ENCODE data around the gene SFXN5. TPM values are rescaled to one million over a fixed set of nuclear protein-coding genes. Genes with fewer than 3 reads are reported as not detected.
A peak's percentile ranks its signal among the peaks of the same experiment; 100 is the strongest.

SFXN5 gene
- total RNA-seq, 1 donor from 2014 or later, result 21.8 TPM

- no peak for DNase-seq (ENCODE audit: low read depth, low spot score)
- no peaks in the 10 kb centered on the region for H3K9me3 Mint-ChIP-seq
- TF ChIP-seq, protein P1, sequence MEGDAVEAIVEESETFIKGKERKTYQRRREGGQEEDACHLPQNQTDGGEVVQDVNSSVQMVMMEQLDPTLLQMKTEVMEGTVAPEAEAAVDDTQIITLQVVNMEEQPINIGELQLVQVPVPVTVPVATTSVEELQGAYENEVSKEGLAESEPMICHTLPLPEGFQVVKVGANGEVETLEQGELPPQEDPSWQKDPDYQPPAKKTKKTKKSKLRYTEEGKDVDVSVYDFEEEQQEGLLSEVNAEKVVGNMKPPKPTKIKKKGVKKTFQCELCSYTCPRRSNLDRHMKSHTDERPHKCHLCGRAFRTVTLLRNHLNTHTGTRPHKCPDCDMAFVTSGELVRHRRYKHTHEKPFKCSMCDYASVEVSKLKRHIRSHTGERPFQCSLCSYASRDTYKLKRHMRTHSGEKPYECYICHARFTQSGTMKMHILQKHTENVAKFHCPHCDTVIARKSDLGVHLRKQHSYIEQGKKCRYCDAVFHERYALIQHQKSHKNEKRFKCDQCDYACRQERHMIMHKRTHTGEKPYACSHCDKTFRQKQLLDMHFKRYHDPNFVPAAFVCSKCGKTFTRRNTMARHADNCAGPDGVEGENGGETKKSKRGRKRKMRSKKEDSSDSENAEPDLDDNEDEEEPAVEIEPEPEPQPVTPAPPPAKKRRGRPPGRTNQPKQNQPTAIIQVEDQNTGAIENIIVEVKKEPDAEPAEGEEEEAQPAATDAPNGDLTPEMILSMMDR (conservative IDR thresholded peaks at IDR 0.05), result no peak
- peaks cover 4% of the 10 kb centered on the region for H3K27me3 Mint-ChIP-seq (ENCODE audit: low read depth)
- H3K36me3 Mint-ChIP-seq (ENCODE audit: low read depth), result no peaks in the 10 kb centered on the region
- H3K4me3 Mint-ChIP-seq, result peak overlapping the region; percentile 48
- no peak overlapping the region for H3K27ac Mint-ChIP-seq (ENCODE audit: unreplicated experiment)
- peaks cover 3% of the 10 kb centered on the region for H3K4me1 Mint-ChIP-seq
Measured at GRCh38 chr2:72921853-72922252, 149.7 kb downstream of the SFXN5 start.

GRCh38 chr2:72921088-72921851 lies 150.2 kb downstream of the SFXN5 start:
- Mint-ChIP-seq H3K27me3 (ENCODE audit: low read depth) (peaks cover 9% of the 10 kb centered on the region), H3K27ac (ENCODE audit: unreplicated experiment) (no peak overlapping the region), H3K36me3 (ENCODE audit: low read depth) (no peaks in the 10 kb centered on the region), H3K9me3 (no peaks in the 10 kb centered on the region), H3K4me1 (peaks cover 4% of the 10 kb centered on the region), H3K4me3 (no peak overlapping the region)
- no peak for DNase-seq (ENCODE audit: low read depth, low spot score)
- TF ChIP-seq, protein P1 (conservative IDR thresholded peaks at IDR 0.05), result no peak

GRCh38 chr2:72920318-72921087 lies 151.0 kb downstream of the SFXN5 start:
- Mint-ChIP-seq H3K36me3 (ENCODE audit: low read depth) (no peaks in the 10 kb centered on the region), H3K9me3 (no peaks in the 10 kb centered on the region), H3K27me3 (ENCODE audit: low read depth) (peaks cover 16% of the 10 kb centered on the region), H3K4me1 (peaks cover 4% of the 10 kb centered on the region), H3K4me3 (peak overlapping the region; percentile 73), H3K27ac (ENCODE audit: unreplicated experiment) (no peak overlapping the region)
- TF ChIP-seq, protein P1 (conservative IDR thresholded peaks at IDR 0.05), result no peak
- DNase-seq (ENCODE audit: low read depth, low spot score), result peak; percentile 23

DNA sequence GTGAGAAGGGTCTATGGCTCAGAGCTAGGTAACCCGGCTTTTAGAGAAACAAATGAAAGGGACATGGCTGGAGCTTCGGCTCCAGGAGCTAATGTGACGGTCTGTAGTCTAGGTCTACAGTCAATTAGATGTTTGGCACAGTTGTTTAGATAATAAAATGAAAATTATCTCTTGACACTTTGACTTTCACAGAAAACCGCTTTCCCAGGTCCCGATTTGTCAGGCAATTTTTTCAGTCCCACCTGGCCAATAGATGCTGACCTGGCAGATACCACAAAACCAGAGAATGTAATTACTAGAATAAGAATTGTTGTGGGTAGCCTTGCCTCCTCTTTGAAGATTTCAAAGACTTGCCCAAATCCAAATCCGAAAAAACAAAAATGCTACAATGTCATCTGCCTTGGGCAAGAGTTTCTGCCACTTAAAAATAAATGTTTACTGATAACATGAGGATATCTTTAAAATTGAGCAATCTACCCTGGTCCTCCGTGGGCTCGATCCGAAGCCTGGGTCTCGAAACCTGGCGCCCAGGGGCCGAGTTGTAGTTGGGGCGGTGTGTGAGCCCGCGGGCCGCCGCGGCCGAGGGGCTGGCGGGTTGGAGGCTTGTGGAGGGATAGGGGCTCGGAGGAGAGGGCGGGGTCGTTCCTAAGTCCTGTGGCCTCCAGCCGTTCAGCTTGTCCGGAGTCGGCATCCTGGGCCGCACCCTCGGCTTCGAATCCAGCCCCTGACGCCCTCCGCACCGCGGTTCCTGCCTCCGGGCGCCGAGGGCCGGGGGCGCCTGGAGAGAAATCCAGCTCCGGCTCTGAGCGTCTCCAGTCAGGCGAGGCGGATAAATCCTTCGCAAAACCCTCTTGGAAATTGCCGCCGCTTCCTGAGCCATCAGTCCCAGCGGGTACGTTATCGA lies 151.8 kb downstream of the SFXN5 start:
- peaks cover 6% of the 10 kb centered on the region for H3K4me1 Mint-ChIP-seq
- no peak overlapping the region for H3K27ac Mint-ChIP-seq (ENCODE audit: unreplicated experiment)
- TF ChIP-seq, protein P1 (conservative IDR thresholded peaks at IDR 0.05), result no peak
- peaks cover 24% of the 10 kb centered on the region for H3K27me3 Mint-ChIP-seq (ENCODE audit: low read depth)
- H3K4me3 Mint-ChIP-seq, result peak overlapping the region; percentile 73
- no peaks in the 10 kb centered on the region for H3K9me3 Mint-ChIP-seq
- no peak for DNase-seq (ENCODE audit: low read depth, low spot score)
- no peaks in the 10 kb centered on the region for H3K36me3 Mint-ChIP-seq (ENCODE audit: low read depth)

DNA sequence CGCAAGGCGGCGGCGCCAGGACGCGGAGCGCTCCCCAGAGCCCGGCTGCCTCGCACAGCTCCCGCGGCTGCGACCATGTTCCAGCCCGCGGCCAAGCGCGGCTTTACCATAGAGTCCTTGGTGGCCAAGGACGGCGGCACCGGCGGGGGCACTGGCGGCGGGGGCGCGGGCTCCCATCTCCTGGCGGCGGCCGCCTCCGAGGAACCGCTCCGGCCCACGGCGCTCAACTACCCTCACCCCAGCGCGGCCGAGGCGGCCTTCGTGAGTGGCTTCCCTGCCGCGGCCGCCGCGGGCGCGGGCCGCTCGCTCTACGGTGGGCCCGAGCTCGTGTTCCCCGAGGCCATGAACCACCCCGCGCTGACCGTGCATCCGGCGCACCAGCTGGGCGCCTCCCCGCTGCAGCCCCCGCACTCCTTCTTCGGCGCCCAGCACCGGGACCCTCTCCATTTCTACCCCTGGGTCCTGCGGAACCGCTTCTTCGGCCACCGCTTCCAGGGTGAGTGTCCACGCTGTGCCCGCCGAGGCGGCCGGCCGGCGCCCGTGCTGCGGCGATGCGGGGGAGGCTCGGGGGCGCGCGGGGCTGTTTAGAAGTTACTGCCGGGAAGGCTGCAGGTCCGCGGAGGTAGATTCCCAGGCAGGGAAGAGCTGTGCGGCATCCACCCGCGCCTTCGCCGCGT lies 153.5 kb downstream of the SFXN5 start:
- no peak overlapping the region for H3K27ac Mint-ChIP-seq (ENCODE audit: unreplicated experiment)
- no peaks in the 10 kb centered on the region for H3K9me3 Mint-ChIP-seq
- peaks cover 9% of the 10 kb centered on the region for H3K4me1 Mint-ChIP-seq
- DNase-seq (ENCODE audit: low read depth, low spot score), result no peak
- TF ChIP-seq, protein P1 (conservative IDR thresholded peaks at IDR 0.05), result no peak
- H3K36me3 Mint-ChIP-seq (ENCODE audit: low read depth), result no peaks in the 10 kb centered on the region
- H3K27me3 Mint-ChIP-seq (ENCODE audit: low read depth), result peaks cover 41% of the 10 kb centered on the region
- H3K4me3 Mint-ChIP-seq, result no peak overlapping the region

All from neural crest cell (in vitro differentiated cells).